Measurements from ENCODE around the gene PJA1. TPM values are rescaled to one million over a fixed set of nuclear protein-coding genes. Genes with fewer than 3 reads are reported as not detected.
A peak's percentile ranks its signal among the peaks of the same experiment; 100 is the strongest.

The PJA1 gene, protein sequence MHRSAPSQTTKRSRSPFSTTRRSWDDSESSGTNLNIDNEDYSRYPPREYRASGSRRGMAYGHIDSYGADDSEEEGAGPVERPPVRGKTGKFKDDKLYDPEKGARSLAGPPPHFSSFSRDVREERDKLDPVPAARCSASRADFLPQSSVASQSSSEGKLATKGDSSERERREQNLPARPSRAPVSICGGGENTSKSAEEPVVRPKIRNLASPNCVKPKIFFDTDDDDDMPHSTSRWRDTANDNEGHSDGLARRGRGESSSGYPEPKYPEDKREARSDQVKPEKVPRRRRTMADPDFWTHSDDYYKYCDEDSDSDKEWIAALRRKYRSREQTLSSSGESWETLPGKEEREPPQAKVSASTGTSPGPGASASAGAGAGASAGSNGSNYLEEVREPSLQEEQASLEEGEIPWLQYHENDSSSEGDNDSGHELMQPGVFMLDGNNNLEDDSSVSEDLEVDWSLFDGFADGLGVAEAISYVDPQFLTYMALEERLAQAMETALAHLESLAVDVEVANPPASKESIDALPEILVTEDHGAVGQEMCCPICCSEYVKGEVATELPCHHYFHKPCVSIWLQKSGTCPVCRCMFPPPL
- 52.6 and 55.5 TPM in 2 replicates for total RNA-seq

DNA sequence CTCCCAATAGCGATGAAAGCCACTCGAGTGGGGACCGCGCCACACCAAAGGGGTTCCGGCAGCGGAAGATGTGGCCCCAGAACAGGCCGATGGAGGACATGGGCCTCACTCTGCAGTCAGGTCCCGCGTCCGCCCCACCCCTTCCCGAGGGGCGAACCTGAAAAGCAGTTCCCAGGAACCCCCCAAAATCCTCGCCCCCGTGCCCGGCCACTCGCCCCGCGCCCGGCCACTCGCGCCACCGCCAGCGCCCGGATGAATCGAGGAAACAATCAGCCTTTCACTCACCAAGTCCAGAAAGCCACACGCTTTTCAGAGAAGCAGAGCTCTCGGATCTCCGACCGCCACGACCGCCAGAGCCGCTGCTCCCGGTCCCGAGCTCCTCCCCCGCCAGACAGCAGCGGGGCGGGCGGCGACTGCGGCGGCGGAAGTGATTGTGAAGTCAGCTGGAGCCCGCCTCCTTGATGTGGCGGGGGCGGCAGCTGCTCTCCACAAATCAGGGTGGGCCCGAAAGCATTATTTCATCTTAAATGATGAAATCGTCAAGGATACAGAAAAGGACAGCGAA, at the start of gene PJA1:
Gene PJA1, minus strand, starts transcription at position 367 of the 565 bp plus-strand sequence. CDS start 2,380 bp downstream, outside the sequence.
- peak; percentile 38 for DNase-seq (ENCODE audit: low read depth)
- peak within 1 kb of the TSS; percentile 69 for H3K4me3 ChIP-seq (ENCODE audit: low read depth, low read length)
- TF ChIP-seq, protein P1, sequence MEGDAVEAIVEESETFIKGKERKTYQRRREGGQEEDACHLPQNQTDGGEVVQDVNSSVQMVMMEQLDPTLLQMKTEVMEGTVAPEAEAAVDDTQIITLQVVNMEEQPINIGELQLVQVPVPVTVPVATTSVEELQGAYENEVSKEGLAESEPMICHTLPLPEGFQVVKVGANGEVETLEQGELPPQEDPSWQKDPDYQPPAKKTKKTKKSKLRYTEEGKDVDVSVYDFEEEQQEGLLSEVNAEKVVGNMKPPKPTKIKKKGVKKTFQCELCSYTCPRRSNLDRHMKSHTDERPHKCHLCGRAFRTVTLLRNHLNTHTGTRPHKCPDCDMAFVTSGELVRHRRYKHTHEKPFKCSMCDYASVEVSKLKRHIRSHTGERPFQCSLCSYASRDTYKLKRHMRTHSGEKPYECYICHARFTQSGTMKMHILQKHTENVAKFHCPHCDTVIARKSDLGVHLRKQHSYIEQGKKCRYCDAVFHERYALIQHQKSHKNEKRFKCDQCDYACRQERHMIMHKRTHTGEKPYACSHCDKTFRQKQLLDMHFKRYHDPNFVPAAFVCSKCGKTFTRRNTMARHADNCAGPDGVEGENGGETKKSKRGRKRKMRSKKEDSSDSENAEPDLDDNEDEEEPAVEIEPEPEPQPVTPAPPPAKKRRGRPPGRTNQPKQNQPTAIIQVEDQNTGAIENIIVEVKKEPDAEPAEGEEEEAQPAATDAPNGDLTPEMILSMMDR (IDR thresholded peaks at IDR 0.05; ENCODE audit: insufficient read depth, low read length, severe bottlenecking), result no peak
- no peaks in the 10 kb centered on the region for H3K36me3 ChIP-seq (ENCODE audit: control insufficient read depth, insufficient read depth, low read length)
- no peaks in the 10 kb centered on the region for H3K27me3 ChIP-seq (ENCODE audit: control insufficient read depth, insufficient read depth, low read length)
- no peak for FAIRE-seq

DNA sequence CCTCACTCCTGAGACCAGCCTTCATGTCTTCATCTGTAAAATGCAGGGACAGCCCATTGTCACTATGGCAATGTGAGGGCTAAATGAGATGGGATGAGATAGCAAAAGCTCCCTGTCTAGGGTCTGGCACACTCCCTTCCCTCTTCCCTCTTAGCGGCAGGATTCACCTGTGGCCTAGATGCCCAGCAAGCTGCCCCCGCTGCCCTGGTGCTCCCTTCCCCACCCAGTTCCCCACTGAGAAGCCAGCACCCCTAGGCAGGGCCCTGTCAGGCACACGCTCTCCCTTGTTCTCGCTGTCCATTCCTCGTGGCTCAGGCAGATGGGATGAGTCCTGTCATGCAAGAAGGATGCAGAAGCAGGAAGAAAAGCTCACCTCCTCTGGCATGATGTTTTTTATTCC, 49.2 kb upstream of the PJA1 start:
- Histone ChIP-seq H3K36me3 (ENCODE audit: control insufficient read depth, insufficient read depth, low read length) (no peaks in the 10 kb centered on the region), H3K4me3 (ENCODE audit: low read depth, low read length) (no peak overlapping the region), H3K27me3 (ENCODE audit: control insufficient read depth, insufficient read depth, low read length) (no peaks in the 10 kb centered on the region)
- FAIRE-seq (peak; percentile 60), DNase-seq (ENCODE audit: low read depth) (no peak)
- TF ChIP-seq, protein P1 (IDR thresholded peaks at IDR 0.05; ENCODE audit: insufficient read depth, low read length, severe bottlenecking), result no peak

DNA sequence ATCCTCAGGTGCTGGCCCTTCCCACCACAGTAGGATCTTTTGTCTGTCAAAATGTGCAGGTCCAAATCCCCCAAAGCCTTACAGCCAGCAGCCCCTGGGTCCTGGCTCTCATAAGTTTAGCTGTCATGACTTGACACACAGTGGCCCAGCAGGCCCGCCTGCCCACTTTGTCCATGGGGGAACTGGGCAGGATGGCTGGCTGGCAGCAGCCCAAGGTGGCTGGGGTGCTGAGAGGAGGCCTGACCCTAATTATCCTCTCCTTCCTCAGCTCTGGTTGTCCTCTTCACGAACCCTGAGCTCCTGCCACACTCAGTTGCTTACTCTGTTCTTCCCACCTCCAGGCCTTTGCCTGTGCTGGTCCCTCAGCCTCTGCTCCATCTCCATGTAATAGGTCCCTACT, 46.4 kb upstream of the PJA1 start:
- no peaks in the 10 kb centered on the region for H3K27me3 ChIP-seq (ENCODE audit: control insufficient read depth, insufficient read depth, low read length)
- DNase-seq (ENCODE audit: low read depth) (no peak), FAIRE-seq (peak; percentile 75)
- H3K4me3 ChIP-seq (ENCODE audit: low read depth, low read length), result no peak overlapping the region
- TF ChIP-seq, protein P1 (IDR thresholded peaks at IDR 0.05; ENCODE audit: insufficient read depth, low read length, severe bottlenecking), result no peak
- no peaks in the 10 kb centered on the region for H3K36me3 ChIP-seq (ENCODE audit: control insufficient read depth, insufficient read depth, low read length)

DNA sequence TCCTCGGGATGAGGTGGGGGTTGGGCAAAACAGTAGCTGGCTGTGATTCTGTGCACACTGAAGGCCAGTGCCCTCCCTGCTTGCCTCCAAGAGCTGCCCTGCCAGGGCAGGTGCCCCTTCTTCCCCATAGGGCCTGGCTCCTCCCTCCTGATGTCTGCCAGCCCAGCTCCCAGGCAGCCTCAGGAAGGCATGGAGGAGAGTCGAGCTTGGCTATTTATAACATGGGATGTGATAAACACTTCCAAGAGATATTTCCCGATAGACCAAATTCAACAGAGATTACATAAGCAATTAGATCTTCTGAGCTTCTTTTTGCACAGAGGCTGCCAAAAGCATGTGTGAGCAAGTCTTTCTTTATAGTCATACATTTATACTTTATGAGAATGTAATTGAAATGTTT, 45.3 kb upstream of the PJA1 start:
- DNase-seq (ENCODE audit: low read depth), result peak; percentile 56
- Histone ChIP-seq H3K27me3 (ENCODE audit: control insufficient read depth, insufficient read depth, low read length) (no peaks in the 10 kb centered on the region), H3K4me3 (ENCODE audit: low read depth, low read length) (no peak overlapping the region), H3K36me3 (ENCODE audit: control insufficient read depth, insufficient read depth, low read length) (no peaks in the 10 kb centered on the region)
- TF ChIP-seq, protein P1 (IDR thresholded peaks at IDR 0.05; ENCODE audit: insufficient read depth, low read length, severe bottlenecking), result no peak
- no peak for FAIRE-seq

DNA sequence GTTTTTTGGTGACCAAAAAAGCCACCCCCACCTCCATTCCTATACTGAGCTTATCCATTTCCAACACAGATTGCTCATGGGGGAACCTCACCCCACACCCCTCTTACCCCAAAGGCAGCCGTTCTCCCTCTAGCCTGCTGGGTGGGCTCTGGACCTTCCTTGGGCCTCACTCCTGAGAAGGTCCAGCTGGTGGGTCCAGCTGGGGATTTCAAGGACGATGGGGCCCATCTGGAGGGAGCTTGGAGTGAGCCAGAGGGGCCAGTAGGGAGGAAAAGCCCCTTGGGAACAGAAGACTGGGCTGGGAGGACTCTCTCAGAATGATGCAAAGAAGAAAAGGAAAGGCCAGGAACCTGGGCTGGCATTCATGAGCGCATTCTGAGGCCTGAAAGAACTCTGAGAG, 42.0 kb upstream of the PJA1 start:
- Histone ChIP-seq H3K36me3 (ENCODE audit: control insufficient read depth, insufficient read depth, low read length) (no peaks in the 10 kb centered on the region), H3K4me3 (ENCODE audit: low read depth, low read length) (no peak overlapping the region), H3K27me3 (ENCODE audit: control insufficient read depth, insufficient read depth, low read length) (no peaks in the 10 kb centered on the region)
- no peak for DNase-seq (ENCODE audit: low read depth)
- FAIRE-seq, result no peak
- TF ChIP-seq, protein P1 (IDR thresholded peaks at IDR 0.05; ENCODE audit: insufficient read depth, low read length, severe bottlenecking), result no peak
